Stimulated activated CD4-positive, alpha-beta T cell treated with anti-CD3 and anti-CD28 coated beads, Interleukin-12 subunit alpha, Interleukin-12 subunit beta, amount 100 ng/mL, for 4 hours (primary cell): ENCODE measurements around the gene TNFRSF1A.

Source experiments
- DNase-seq: peaks from one replicate; pipeline ENCODE4 v3.0.0-alpha.2; 2020

Gene TNFRSF1A

GRCh38 chr12:6341417-6342139, at the start of gene TNFRSF1A:
Gene TNFRSF1A, minus strand, starts transcription at chr12:6342076. Its CDS starts 262 bp downstream, at chr12:6341814.
- DNase-seq = peak; percentile 42

GRCh38 chr12:6391013-6391412, 49.1 kb upstream of the TNFRSF1A start:
- DNase-seq = no peak

- no peak for DNase-seq
Measured at GRCh38 chr12:6390084-6390799, 48.4 kb upstream of the TNFRSF1A start.

- no peak for DNase-seq
Measured at GRCh38 chr12:6387541-6387940, 45.7 kb upstream of the TNFRSF1A start.

GRCh38 chr12:6386491-6386890, 44.6 kb upstream of the TNFRSF1A start:
- DNase-seq = no peak

- DNase-seq = no peak
Measured at GRCh38 chr12:6386038-6386437, 44.2 kb upstream of the TNFRSF1A start.

- DNase-seq = no peak
Measured at GRCh38 chr12:6384499-6385436, 42.9 kb upstream of the TNFRSF1A start.

- DNase-seq = no peak
Measured at GRCh38 chr12:6383572-6384498, 42.0 kb upstream of the TNFRSF1A start, which contains the start of gene LTBR. Gene LTBR, plus strand, starts transcription at chr12:6384162. Its CDS starts 197 bp downstream, at chr12:6384359.

- no peak for DNase-seq
Measured at GRCh38 chr12:6382982-6383381, 41.1 kb upstream of the TNFRSF1A start.

- DNase-seq = no peak
Measured at GRCh38 chr12:6382371-6382770, 40.5 kb upstream of the TNFRSF1A start.

GRCh38 chr12:6380141-6381121, 38.6 kb upstream of the TNFRSF1A start:
- no peak for DNase-seq

GRCh38 chr12:6378709-6379472, 37.0 kb upstream of the TNFRSF1A start:
- DNase-seq = no peak

GRCh38 chr12:6377667-6377994, 35.8 kb upstream of the TNFRSF1A start:
- DNase-seq = no peak

GRCh38 chr12:6376870-6377666, 35.2 kb upstream of the TNFRSF1A start:
- DNase-seq = no peak

- no peak for DNase-seq
Measured at GRCh38 chr12:6376079-6376869, 34.4 kb upstream of the TNFRSF1A start.

GRCh38 chr12:6375269-6376078, 33.6 kb upstream of the TNFRSF1A start, which contains the start of gene SCNN1A:
Gene SCNN1A, minus strand, starts transcription at chr12:6375563. Its CDS starts 780 bp downstream, at chr12:6374783.
- DNase-seq = no peak

- DNase-seq = no peak
Measured at GRCh38 chr12:6374786-6375160, 32.9 kb upstream of the TNFRSF1A start.
